NCI-H748 treated with DMSO at 0.1 percent for 48 hours (cell line): ENCODE measurements around the gene SSX2IP.
"Not testable (repeated sequence)": the region's sequence is repeated elsewhere in the genome, so short reads cannot be mapped to it uniquely, and the experiment has no call there.

Experiments
- DNase-seq: peaks from one replicate; lab custom pipeline; 2025; lab: John Stamatoyannopoulos, UW

Gene SSX2IP

GRCh38 chr1:84619383-84620102 is 70.7 kb downstream of the SSX2IP start:
- peak; percentile 41 for DNase-seq

DNA sequence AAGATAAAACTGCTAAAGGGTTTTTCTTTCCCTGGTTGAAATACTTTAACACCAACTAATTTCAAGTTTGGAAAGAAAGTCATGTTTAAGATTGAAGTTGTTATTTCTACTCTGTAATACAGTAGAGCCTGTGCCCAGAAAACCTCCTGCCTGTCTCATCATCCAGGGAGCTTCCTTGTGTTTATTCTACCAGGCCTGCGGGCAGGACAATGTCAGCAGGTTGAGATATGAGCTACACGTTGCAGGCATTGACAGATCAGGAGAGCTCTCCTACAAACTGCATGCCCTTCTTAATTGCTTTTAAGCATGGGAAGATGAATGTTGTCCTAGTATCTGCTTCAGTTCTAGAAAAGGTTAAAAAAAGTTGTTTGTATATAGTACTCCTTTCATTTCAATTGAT is 72.9 kb downstream of the SSX2IP start:
- DNase-seq, result no peak

- DNase-seq, result no peak
These were observed 74.5 kb downstream of the SSX2IP start for GRCh38 chr1:84615790-84616189.

DNA sequence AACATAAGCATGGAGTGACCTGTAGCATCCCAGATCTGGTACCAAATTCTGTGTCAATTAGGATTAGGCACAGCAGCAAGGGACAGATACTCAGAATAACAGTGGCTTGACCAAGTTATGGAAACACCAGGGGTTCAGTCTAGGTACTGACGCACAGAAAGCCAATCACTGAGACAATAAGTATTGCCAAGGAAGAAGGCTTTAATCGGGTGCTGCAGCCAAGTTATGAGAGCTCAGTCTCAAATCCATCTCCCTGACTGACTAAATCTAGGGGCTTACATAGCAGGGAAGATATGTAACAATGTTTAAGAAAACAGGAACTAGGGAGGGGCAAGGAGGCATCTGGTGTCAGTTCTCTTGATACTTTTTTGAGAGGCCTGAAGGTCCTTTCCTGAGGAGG is 76.4 kb downstream of the SSX2IP start:
- no peak for DNase-seq

GRCh38 chr1:84613026-84613425 is 77.2 kb downstream of the SSX2IP start:
- DNase-seq, result no peak

- no peak for DNase-seq
These were observed 78.5 kb downstream of the SSX2IP start for GRCh38 chr1:84611796-84612195.

DNA sequence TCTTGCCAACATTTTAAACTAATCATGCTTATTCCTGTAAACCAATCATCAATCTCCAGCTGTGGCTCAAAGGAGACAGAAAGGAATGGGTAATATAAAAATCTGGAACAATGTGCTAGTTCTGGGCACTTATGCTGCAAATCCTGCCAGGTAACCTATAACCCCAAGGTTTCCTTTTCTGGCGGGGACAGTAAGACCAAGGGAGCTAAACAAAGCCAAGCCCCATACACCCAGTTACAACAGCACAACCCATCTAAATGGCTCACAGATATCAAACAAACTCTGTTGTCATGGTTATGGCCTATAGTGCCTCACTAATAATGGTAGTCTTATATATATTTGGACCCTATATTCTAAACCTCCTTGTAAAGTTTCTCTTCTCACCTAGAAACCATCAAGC is 79.2 kb downstream of the SSX2IP start:
- no peak for DNase-seq

- DNase-seq, result no peak
These were observed 83.3 kb downstream of the SSX2IP start for GRCh38 chr1:84606977-84607376.

- no peak for DNase-seq
These were observed 85.1 kb downstream of the SSX2IP start for GRCh38 chr1:84605157-84605556.

GRCh38 chr1:84603941-84604830 is 86.1 kb downstream of the SSX2IP start:
- DNase-seq, result peak; percentile 12

- no peak for DNase-seq
These were observed 87.0 kb downstream of the SSX2IP start for GRCh38 chr1:84603223-84603622.

DNA sequence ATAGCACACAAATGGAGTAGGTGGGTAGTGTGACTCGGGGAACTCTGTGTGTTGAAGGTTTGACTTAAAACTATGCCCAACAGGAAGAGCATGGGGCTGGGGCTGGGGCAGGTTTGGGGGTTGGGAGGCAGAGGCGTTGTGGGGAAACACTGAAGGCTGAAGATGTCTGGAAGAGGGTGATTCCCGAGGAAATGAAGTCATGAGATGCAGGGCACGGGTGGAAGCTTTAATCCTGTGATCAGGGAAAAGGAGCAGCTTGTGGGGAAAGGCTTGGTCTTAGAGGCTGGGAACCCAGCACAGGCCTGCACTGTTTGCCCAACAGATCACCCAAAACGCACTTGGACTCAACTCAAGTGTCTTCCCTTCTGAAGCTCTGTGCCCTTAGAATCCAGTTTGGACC is 89.5 kb downstream of the SSX2IP start:
- DNase-seq, result no peak

GRCh38 chr1:84598846-84599741 is 91.2 kb downstream of the SSX2IP start:
- no peak for DNase-seq

GRCh38 chr1:84598418-84598817 is 91.8 kb downstream of the SSX2IP start:
- no peak for DNase-seq

DNA sequence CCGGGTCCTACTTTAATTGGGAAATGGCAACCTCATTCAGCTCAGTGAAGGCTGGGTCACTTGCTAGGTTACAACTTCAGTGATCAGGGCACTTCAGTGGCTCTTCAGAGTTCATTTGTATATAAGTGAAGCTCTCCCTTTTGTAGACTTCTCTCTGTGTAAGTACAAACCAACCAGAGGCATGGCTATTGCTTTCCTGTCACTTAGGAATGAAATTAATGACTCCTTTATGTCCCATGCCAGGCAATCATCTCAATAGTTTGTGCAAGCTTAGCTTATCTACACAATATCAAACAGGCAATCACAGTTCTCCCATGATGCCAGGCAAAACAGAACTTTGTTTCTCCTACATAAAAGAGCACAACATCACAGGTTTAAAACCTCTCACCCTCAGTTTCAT is 93.2 kb downstream of the SSX2IP start:
- DNase-seq, result no peak

DNA sequence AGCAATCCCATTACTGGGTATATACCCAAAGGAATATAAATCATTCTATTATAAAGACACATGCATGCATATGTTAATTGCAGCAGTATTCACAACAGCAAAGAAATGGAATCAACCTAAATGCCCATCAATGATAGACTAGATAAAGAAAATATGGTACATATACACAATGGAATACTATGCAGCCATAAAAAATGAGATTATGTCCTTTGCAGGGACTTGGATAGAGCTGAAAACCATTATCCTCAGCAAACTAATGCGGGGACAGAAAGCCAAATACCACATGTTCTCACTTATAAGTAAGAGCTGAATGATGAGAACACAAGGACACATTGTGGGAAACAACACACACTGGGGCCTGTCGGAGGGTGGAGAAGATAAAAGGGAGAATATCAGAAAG is 95.3 kb downstream of the SSX2IP start:
- not testable (repeated sequence) for DNase-seq
